ENCODE results near the gene SULF2.

Gene SULF2

GRCh38 chr20:47727170-47727880 lies 58.0 kb downstream of the SULF2 start:
- TF ChIP-seq GATA3 (IDR thresholded peaks at IDR 0.05; ENCODE audit: low read depth, low read length) (no peak), GATA2 (IDR thresholded peaks at IDR 0.05; ENCODE audit: low read depth, low read length) (no peak)

GRCh38 chr20:47726632-47727031 lies 58.6 kb downstream of the SULF2 start:
- TF ChIP-seq GATA3 (IDR thresholded peaks at IDR 0.05; ENCODE audit: low read depth, low read length): no peak

- TF ChIP-seq GATA3 (IDR thresholded peaks at IDR 0.05; ENCODE audit: low read depth, low read length) (no peak), GATA2 (IDR thresholded peaks at IDR 0.05; ENCODE audit: low read depth, low read length) (no peak)
Measured at GRCh38 chr20:47725248-47725973, 59.9 kb downstream of the SULF2 start.

- no peak for TF ChIP-seq GATA3 (IDR thresholded peaks at IDR 0.05; ENCODE audit: low read depth, low read length)
- no peak for TF ChIP-seq GATA2 (IDR thresholded peaks at IDR 0.05; ENCODE audit: low read depth, low read length)
Measured at GRCh38 chr20:47724910-47725247, 60.4 kb downstream of the SULF2 start.

- TF ChIP-seq GATA3 (IDR thresholded peaks at IDR 0.05; ENCODE audit: low read depth, low read length) (no peak), GATA2 (IDR thresholded peaks at IDR 0.05; ENCODE audit: low read depth, low read length) (no peak)
Measured at GRCh38 chr20:47724396-47724795, 60.9 kb downstream of the SULF2 start.

- TF ChIP-seq GATA3 (IDR thresholded peaks at IDR 0.05; ENCODE audit: low read depth, low read length): no peak
Measured at GRCh38 chr20:47723322-47723721, 62.0 kb downstream of the SULF2 start.

- no peak for TF ChIP-seq GATA2 (IDR thresholded peaks at IDR 0.05; ENCODE audit: low read depth, low read length)
- no peak for TF ChIP-seq GATA3 (IDR thresholded peaks at IDR 0.05; ENCODE audit: low read depth, low read length)
Measured at GRCh38 chr20:47720636-47721427, 64.4 kb downstream of the SULF2 start.

GRCh38 chr20:47719625-47720024 lies 65.7 kb downstream of the SULF2 start:
- TF ChIP-seq GATA2 (IDR thresholded peaks at IDR 0.05; ENCODE audit: low read depth, low read length): no peak
- TF ChIP-seq GATA3 (IDR thresholded peaks at IDR 0.05; ENCODE audit: low read depth, low read length): no peak

GRCh38 chr20:47719211-47719610 lies 66.1 kb downstream of the SULF2 start:
- TF ChIP-seq GATA3 (IDR thresholded peaks at IDR 0.05; ENCODE audit: low read depth, low read length) (no peak), GATA2 (IDR thresholded peaks at IDR 0.05; ENCODE audit: low read depth, low read length) (no peak)

GRCh38 chr20:47718398-47718797 lies 66.9 kb downstream of the SULF2 start:
- TF ChIP-seq GATA2 (IDR thresholded peaks at IDR 0.05; ENCODE audit: low read depth, low read length) (no peak), GATA3 (IDR thresholded peaks at IDR 0.05; ENCODE audit: low read depth, low read length) (no peak)

- no peak for TF ChIP-seq GATA2 (IDR thresholded peaks at IDR 0.05; ENCODE audit: low read depth, low read length)
- no peak for TF ChIP-seq GATA3 (IDR thresholded peaks at IDR 0.05; ENCODE audit: low read depth, low read length)
Measured at GRCh38 chr20:47717421-47717820, 67.9 kb downstream of the SULF2 start.

- TF ChIP-seq GATA2 (IDR thresholded peaks at IDR 0.05; ENCODE audit: low read depth, low read length): no peak
- no peak for TF ChIP-seq GATA3 (IDR thresholded peaks at IDR 0.05; ENCODE audit: low read depth, low read length)
Measured at GRCh38 chr20:47713878-47714450, 71.3 kb downstream of the SULF2 start.

GRCh38 chr20:47713163-47713562 lies 72.1 kb downstream of the SULF2 start:
- TF ChIP-seq GATA3 (IDR thresholded peaks at IDR 0.05; ENCODE audit: low read depth, low read length) (no peak), GATA2 (IDR thresholded peaks at IDR 0.05; ENCODE audit: low read depth, low read length) (no peak)

- TF ChIP-seq GATA2 (IDR thresholded peaks at IDR 0.05; ENCODE audit: low read depth, low read length) (no peak), GATA3 (IDR thresholded peaks at IDR 0.05; ENCODE audit: low read depth, low read length) (no peak)
Measured at GRCh38 chr20:47711046-47711752, 74.1 kb downstream of the SULF2 start.

Data from SH-SY5Y (cell line).